ENCODE measurements around the gene SMARCA2.

DNA sequence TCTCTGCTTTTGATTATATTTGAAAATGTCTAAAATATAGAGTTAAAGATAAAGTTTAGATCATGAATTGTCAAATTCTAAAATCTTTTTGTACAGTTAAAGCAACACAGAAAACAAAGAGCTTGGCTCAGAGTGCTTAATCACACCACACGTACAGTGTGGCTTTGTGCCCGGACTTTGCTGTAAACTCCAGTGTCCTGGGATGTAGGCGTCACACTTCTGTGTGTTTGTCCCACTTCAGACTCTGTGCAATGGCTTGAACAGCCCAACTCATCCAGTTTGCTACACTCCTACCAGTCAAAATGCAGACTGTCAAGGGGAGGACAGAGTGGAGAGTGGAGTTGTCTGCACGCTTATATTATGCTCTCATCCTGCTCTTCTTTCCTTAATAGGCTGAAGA lies 45.3 kb downstream of the SMARCA2 start:
- TF ChIP-seq FOSB (CRISPR knock-in tag; IDR thresholded peaks at IDR 0.05) = no peak
- no peak for TF ChIP-seq SMC3 (IDR thresholded peaks at IDR 0.05)
- no peak for TF ChIP-seq CTCF (IDR thresholded peaks at IDR 0.05)
- TF ChIP-seq, protein P1, sequence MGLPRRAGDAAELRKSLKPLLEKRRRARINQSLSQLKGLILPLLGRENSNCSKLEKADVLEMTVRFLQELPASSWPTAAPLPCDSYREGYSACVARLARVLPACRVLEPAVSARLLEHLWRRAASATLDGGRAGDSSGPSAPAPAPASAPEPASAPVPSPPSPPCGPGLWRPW (IDR thresholded peaks at IDR 0.05) = no peak
- TF ChIP-seq CHD4 (IDR thresholded peaks at IDR 0.05; ENCODE audit: borderline replicate concordance) = no peak
- no peak for TF ChIP-seq POLR2AphosphoS2 (conservative IDR thresholded peaks at IDR 0.05; ENCODE audit: low read length)
- TF ChIP-seq RAD21 (conservative IDR thresholded peaks at IDR 0.05 in 1 of 2, IDR thresholded peaks at IDR 0.05 in 1 of 2) = no peak
- TF ChIP-seq HDAC2 (IDR thresholded peaks at IDR 0.05) = no peak
- no peak for TF ChIP-seq MYC (IDR thresholded peaks at IDR 0.05; ENCODE audit: borderline replicate concordance, low read length)
- TF ChIP-seq, protein P2, sequence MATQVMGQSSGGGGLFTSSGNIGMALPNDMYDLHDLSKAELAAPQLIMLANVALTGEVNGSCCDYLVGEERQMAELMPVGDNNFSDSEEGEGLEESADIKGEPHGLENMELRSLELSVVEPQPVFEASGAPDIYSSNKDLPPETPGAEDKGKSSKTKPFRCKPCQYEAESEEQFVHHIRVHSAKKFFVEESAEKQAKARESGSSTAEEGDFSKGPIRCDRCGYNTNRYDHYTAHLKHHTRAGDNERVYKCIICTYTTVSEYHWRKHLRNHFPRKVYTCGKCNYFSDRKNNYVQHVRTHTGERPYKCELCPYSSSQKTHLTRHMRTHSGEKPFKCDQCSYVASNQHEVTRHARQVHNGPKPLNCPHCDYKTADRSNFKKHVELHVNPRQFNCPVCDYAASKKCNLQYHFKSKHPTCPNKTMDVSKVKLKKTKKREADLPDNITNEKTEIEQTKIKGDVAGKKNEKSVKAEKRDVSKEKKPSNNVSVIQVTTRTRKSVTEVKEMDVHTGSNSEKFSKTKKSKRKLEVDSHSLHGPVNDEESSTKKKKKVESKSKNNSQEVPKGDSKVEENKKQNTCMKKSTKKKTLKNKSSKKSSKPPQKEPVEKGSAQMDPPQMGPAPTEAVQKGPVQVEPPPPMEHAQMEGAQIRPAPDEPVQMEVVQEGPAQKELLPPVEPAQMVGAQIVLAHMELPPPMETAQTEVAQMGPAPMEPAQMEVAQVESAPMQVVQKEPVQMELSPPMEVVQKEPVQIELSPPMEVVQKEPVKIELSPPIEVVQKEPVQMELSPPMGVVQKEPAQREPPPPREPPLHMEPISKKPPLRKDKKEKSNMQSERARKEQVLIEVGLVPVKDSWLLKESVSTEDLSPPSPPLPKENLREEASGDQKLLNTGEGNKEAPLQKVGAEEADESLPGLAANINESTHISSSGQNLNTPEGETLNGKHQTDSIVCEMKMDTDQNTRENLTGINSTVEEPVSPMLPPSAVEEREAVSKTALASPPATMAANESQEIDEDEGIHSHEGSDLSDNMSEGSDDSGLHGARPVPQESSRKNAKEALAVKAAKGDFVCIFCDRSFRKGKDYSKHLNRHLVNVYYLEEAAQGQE (IDR thresholded peaks at IDR 0.05) = no peak
- TF ChIP-seq, protein P3, sequence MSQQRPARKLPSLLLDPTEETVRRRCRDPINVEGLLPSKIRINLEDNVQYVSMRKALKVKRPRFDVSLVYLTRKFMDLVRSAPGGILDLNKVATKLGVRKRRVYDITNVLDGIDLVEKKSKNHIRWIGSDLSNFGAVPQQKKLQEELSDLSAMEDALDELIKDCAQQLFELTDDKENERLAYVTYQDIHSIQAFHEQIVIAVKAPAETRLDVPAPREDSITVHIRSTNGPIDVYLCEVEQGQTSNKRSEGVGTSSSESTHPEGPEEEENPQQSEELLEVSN (IDR thresholded peaks at IDR 0.05; ENCODE audit: borderline replicate concordance, low read depth) = no peak
- TF ChIP-seq EP300 (IDR thresholded peaks at IDR 0.05) = no peak

Measured in A549 (cell line).